Parathyroid adenoma (tissue), 2 donors: ENCODE data around the gene CTRB1.

Experiments used
- H2AFZ ChIP-seq: fragments of 300-600 bp; sonication (generic); one replicate; pipeline ENCODE4 v1.7.0; 2017; ENCODE audit warnings: antibody characterized with exemption, mild to moderate bottlenecking
- H3K27ac ChIP-seq: fragments of 300-600 bp; sonication (generic); one replicate; pipeline ENCODE4 v1.7.0; 2017
- H3K27me3 ChIP-seq: fragments of 300-600 bp; sonication (generic); one replicate; pipeline ENCODE4 v1.7.0; 2017; ENCODE audit warnings: low read length; ENCODE audit not compliant: control insufficient read depth, insufficient read depth
- H3K36me3 ChIP-seq: fragments of 300-600 bp; sonication (generic); one replicate; pipeline ENCODE4 v1.7.0; 2017; ENCODE audit warnings: low read length; ENCODE audit not compliant: control insufficient read depth, insufficient read depth
- H3K4me1 ChIP-seq: fragments of 300-600 bp; sonication (generic); one replicate; pipeline ENCODE4 v1.7.0; 2017; ENCODE audit warnings: control low read depth
- H3K4me2 ChIP-seq: fragments of 300-600 bp; sonication (generic); one replicate; pipeline ENCODE4 v1.7.0; 2017; ENCODE audit warnings: low read length
- H3K4me3 ChIP-seq: fragments of 300-600 bp; sonication (generic); one replicate; pipeline ENCODE4 v1.7.0; 2017; ENCODE audit warnings: low read depth, low read length
- H3K79me2 ChIP-seq: fragments of 300-600 bp; sonication (generic); one replicate; pipeline ENCODE4 v1.7.0; 2017; ENCODE audit warnings: control low read depth
- H3K9ac ChIP-seq: fragments of 300-600 bp; sonication (generic); one replicate; pipeline ENCODE4 v1.7.0; 2017; ENCODE audit warnings: mild to moderate bottlenecking
- H3K9me3 ChIP-seq: fragments of 300-600 bp; sonication (generic); one replicate; pipeline ENCODE4 v1.7.0; 2017; ENCODE audit warnings: low read length; ENCODE audit not compliant: control insufficient read depth
- TF ChIP-seq, protein P1 (sequence below): fragments of 300-600 bp; sonication (generic); IDR thresholded peaks from one replicate; pipeline ENCODE4 v1.7.0; 2017; ENCODE audit warnings: antibody characterized with exemption, mild to moderate bottlenecking
- donor health status: primary hyperparathyroidism.

The CTRB1 gene

DNA sequence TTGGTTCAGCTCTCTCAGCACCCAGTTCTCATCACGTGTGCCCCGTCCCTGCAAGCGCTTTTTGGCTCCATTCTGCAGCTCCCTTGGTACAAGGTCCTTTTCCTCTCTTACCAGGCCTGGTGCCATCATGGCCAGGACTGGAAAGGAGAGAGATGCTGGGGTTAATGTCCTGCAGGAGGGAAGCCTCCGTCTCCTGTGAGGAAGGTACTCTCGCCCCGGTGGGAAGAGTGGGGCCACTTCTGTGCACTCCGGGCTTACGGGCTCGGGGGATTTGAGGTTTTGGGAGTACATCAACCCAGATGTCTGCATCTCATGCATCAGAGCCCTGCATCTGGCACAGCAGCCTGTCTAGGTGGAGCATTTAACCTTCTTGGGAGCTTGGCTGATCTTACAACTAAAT lies 22.0 kb upstream of the CTRB1 start:
- H3K4me1 ChIP-seq, result no peaks in the 10 kb centered on the region
- TF ChIP-seq, protein P1, sequence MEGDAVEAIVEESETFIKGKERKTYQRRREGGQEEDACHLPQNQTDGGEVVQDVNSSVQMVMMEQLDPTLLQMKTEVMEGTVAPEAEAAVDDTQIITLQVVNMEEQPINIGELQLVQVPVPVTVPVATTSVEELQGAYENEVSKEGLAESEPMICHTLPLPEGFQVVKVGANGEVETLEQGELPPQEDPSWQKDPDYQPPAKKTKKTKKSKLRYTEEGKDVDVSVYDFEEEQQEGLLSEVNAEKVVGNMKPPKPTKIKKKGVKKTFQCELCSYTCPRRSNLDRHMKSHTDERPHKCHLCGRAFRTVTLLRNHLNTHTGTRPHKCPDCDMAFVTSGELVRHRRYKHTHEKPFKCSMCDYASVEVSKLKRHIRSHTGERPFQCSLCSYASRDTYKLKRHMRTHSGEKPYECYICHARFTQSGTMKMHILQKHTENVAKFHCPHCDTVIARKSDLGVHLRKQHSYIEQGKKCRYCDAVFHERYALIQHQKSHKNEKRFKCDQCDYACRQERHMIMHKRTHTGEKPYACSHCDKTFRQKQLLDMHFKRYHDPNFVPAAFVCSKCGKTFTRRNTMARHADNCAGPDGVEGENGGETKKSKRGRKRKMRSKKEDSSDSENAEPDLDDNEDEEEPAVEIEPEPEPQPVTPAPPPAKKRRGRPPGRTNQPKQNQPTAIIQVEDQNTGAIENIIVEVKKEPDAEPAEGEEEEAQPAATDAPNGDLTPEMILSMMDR, result no peak

DNA sequence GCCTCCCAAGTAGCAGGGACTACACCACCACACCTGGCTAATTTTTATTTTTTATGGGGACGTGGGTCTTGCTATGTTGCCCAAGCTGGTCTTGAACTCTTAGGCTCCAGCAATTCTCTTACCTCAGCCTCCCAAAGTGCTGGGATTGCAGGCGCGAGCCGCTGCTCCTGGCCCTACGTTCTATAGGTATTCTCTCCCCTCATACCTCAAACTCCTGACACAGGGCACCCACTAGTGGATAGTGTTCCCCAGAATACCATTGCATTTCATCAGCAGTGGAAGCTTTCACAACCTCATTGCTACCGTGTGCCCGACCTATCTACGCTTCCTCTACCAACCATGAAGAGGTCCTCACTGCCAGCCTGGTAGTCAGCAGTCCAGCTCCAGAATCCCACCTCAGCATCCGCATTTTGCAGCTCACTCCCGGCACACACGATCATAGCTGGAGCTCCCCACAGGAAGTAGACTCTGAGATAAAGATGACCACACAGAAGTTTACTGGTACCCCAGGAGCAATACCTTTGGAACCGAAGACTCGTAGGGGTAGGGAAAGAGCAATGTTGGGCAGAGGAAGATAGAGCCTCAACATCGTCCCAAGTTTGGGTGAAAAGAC lies 21.2 kb upstream of the CTRB1 start:
- Histone ChIP-seq H3K9me3 (no peaks in the 10 kb centered on the region), H3K4me3 (no peak overlapping the region), H3K79me2 (no peaks in the 10 kb centered on the region), H3K4me2 (no peak overlapping the region), H3K4me1 (no peaks in the 10 kb centered on the region), H3K36me3 (no peaks in the 10 kb centered on the region), H2AFZ (no peak overlapping the region), H3K27ac (no peak overlapping the region), H3K9ac (no peak overlapping the region), H3K27me3 (no peaks in the 10 kb centered on the region)
- TF ChIP-seq, protein P1, result no peak

More for the DNA sequence above, 22.0 kb upstream of the CTRB1 start:
- Histone ChIP-seq H3K27ac (no peak overlapping the region), H3K9ac (no peak overlapping the region), H3K4me2 (no peak overlapping the region), H2AFZ (no peak overlapping the region), H3K79me2 (no peaks in the 10 kb centered on the region), H3K36me3 (no peaks in the 10 kb centered on the region), H3K9me3 (no peaks in the 10 kb centered on the region), H3K4me3 (no peak overlapping the region), H3K27me3 (no peaks in the 10 kb centered on the region)

DNA sequence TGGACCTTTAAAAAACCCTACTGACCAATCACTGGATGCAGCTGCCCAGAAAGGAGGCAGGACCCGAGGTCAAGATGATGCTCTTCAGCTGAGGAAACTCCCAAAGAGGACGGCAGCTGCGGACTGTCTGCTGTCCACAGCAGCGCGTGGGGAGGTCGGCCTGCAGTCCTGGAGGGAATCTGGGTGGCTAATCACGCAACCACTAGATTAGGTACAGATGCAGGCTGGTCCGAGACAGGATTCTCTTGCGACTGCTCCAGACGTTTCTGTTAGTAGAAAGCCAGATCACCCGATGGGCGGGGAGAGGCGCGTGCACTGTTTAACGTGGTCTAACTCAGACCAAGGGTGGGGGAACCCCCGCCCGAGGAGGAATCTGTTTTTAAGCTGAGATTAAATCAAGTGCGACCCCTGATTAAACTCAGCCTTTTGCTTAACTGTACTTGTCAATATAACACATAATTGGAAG lies 20.6 kb upstream of the CTRB1 start:
- no peak overlapping the region for H3K27ac ChIP-seq
- no peaks in the 10 kb centered on the region for H3K79me2 ChIP-seq
- H3K4me1 ChIP-seq, result no peaks in the 10 kb centered on the region
- TF ChIP-seq, protein P1, result no peak
- H3K36me3 ChIP-seq, result no peaks in the 10 kb centered on the region
- no peaks in the 10 kb centered on the region for H3K27me3 ChIP-seq
- H3K9ac ChIP-seq, result no peak overlapping the region
- H3K9me3 ChIP-seq, result no peaks in the 10 kb centered on the region
- H3K4me3 ChIP-seq, result no peak overlapping the region
- H3K4me2 ChIP-seq, result no peak overlapping the region
- no peak overlapping the region for H2AFZ ChIP-seq

DNA sequence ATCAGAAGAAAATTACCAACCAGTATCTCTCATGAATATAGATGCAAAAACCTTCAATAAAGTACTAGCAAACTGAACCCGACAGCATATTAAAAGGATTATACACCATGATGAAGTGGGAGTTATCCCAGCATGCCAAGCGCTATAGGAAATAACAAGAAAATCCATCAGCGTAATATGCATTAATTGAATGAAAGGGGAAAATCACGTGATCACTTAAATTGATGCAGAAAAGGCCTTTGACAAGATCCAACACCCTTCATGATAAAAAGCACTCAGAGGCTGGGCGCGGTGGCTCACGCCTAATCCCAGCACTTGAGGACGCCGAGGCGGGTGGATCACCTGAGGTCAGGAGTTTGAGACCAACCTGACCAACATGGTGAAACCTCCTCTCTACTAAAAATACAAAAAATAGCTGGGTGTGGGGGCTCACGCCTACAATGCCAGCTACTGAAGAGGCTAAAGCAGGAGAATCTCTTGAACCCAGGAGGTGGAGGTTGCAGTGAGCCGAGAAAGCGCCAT lies 16.7 kb upstream of the CTRB1 start:
- Histone ChIP-seq H3K9me3 (no peaks in the 10 kb centered on the region), H3K9ac (no peak overlapping the region), H2AFZ (no peak overlapping the region), H3K4me3 (no peak overlapping the region), H3K27me3 (no peaks in the 10 kb centered on the region), H3K27ac (no peak overlapping the region), H3K36me3 (no peaks in the 10 kb centered on the region), H3K4me2 (no peak overlapping the region), H3K79me2 (no peaks in the 10 kb centered on the region), H3K4me1 (no peaks in the 10 kb centered on the region)
- TF ChIP-seq, protein P1, result no peak

DNA sequence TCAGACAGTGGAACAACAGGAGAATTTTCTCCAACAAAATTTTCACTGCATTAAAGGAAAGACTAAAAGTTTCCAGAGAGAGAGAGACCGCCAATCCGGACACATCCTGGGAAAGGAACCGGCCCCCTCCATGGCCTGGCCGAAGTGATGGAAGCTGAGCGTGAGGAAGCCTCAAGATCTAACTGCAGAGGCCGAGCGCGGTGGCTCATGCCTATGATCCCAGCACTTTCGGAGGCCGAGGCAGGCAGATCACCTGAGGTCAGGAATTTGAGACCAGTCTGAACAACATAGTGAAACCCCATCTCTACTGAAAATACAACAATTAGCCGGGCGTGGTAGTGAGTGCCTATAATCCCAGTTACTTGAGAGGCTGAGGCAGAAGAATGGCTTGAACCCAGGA lies 15.7 kb upstream of the CTRB1 start:
- Histone ChIP-seq H3K27ac (no peak overlapping the region), H3K4me3 (no peak overlapping the region), H3K4me1 (no peaks in the 10 kb centered on the region), H3K4me2 (no peak overlapping the region), H3K36me3 (no peaks in the 10 kb centered on the region), H3K9ac (no peak overlapping the region), H3K79me2 (no peaks in the 10 kb centered on the region), H3K9me3 (no peaks in the 10 kb centered on the region), H3K27me3 (no peaks in the 10 kb centered on the region), H2AFZ (no peak overlapping the region)
- TF ChIP-seq, protein P1, result no peak
